CD14-positive monocyte (primary cell): ENCODE results near the gene DCTN5. TPM values are rescaled to one million over a fixed set of nuclear protein-coding genes. Genes with fewer than 3 reads are reported as not detected.

Source experiments
- DNase-seq, 3 donors: peaks; one replicate each; pipeline ENCODE4 v3.0.0-alpha.2; 2011 to 2022
- H2AFZ ChIP-seq: 2 replicates; pipeline ENCODE4 v1.6.0; 2012; ENCODE audit warnings: mild to moderate bottlenecking, low read depth, low read length, inconsistent platforms; ENCODE audit not compliant: insufficient read depth, poor library complexity, severe bottlenecking
- H3K27ac ChIP-seq, 2 donors: 1 replicate in 1 of 2; 2 replicates in 1 of 2; pipeline ENCODE4 v1.5.1; 2012 to 2013; ENCODE audit warnings: low read length in 2 of 2, control low read depth in 1 of 2, inconsistent platforms in 1 of 2, low read depth in 1 of 2, mild to moderate bottlenecking in 1 of 2
- H3K27me3 ChIP-seq, 2 donors: one replicate each; pipeline versions ENCODE4 v1.6.0 to v1.6.1; 2011 to 2013; ENCODE audit warnings: low read length in 2 of 2; ENCODE audit not compliant: control insufficient read depth in 2 of 2, insufficient read depth in 2 of 2
- H3K36me3 ChIP-seq, 2 donors: replicated peaks in 1 of 2; 1 replicate in 1 of 2; 2 replicates in 1 of 2; pipeline versions ENCODE4 v1.5.1 to v1.6.1; 2012 to 2013; ENCODE audit warnings: low read length in 2 of 2, control low read depth in 1 of 2, inconsistent platforms in 1 of 2, mild to moderate bottlenecking in 1 of 2; ENCODE audit not compliant: insufficient read depth in 2 of 2, control insufficient read depth in 1 of 2
- H3K4me1 ChIP-seq, 2 donors: 1 replicate in 1 of 2; 2 replicates in 1 of 2; pipeline versions ENCODE4 v1.5.1 to v1.6.1; 2012 to 2013; ENCODE audit warnings: low read length in 2 of 2, control low read depth in 1 of 2, inconsistent platforms in 1 of 2, mild to moderate bottlenecking in 1 of 2, moderate library complexity in 1 of 2; ENCODE audit not compliant: insufficient read depth in 2 of 2, control insufficient read depth in 1 of 2
- H3K4me2 ChIP-seq: replicated peaks from 2 replicates; pipeline ENCODE3; 2012; ENCODE audit warnings: low read length, moderate library complexity, mild to moderate bottlenecking; ENCODE audit not compliant: poor library complexity, severe bottlenecking; ENCODE audit errors: extremely low read depth
- H3K4me3 ChIP-seq, 3 experiments: fragments of 200-600 bp in 1 of 3; sonication (generic) in 1 of 3; replicated peaks in 1 of 3; 1 replicate in 2 of 3; 2 replicates in 1 of 3; pipeline ENCODE4 v1.5.1; 2011 to 2013; ENCODE audit warnings: low read length in 3 of 3, mild to moderate bottlenecking in 3 of 3, control low read depth in 2 of 3, low read depth in 2 of 3, inconsistent platforms in 1 of 3, moderate library complexity in 1 of 3
- H3K79me2 ChIP-seq: 2 replicates; pipeline ENCODE4 v1.6.0; 2012; ENCODE audit warnings: mild to moderate bottlenecking, control low read depth, inconsistent platforms, low read length, moderate library complexity; ENCODE audit not compliant: insufficient read depth
- H3K9ac ChIP-seq: 2 replicates; pipeline ENCODE4 v1.6.0; 2017; ENCODE audit warnings: low read length, mild to moderate bottlenecking; ENCODE audit not compliant: insufficient read depth, poor library complexity, severe bottlenecking
- H3K9me3 ChIP-seq, 2 donors: replicated peaks in 1 of 2; 1 replicate in 1 of 2; 2 replicates in 1 of 2; pipeline versions ENCODE4 v1.5.1 to v1.6.1; 2012 to 2013; ENCODE audit warnings: low read length in 2 of 2, control low read depth in 1 of 2; ENCODE audit not compliant: control insufficient read depth in 1 of 2, insufficient read depth in 1 of 2
- H4K20me1 ChIP-seq: 2 replicates; pipeline ENCODE4 v1.6.0; 2012; ENCODE audit warnings: mild to moderate bottlenecking, low read length, control low read depth, moderate library complexity; ENCODE audit not compliant: insufficient read depth
- H3K27ac Mint-ChIP-seq, 7 donors: one replicate each; pipeline ENCODE4 v1.8.0; 2020; ENCODE audit warnings: mild to moderate bottlenecking in 7 of 7, mixed read lengths in 7 of 7, moderate library complexity in 6 of 7, inconsistent platforms in 2 of 7
- H3K27me3 Mint-ChIP-seq, 3 donors: one replicate each; pipeline ENCODE4 v1.8.0; 2021 to 2022; ENCODE audit warnings: low read depth in 3 of 3, mild to moderate bottlenecking in 3 of 3, mixed read lengths in 3 of 3, moderate library complexity in 3 of 3, inconsistent platforms in 1 of 3
- H3K36me3 Mint-ChIP-seq, 2 donors: one replicate each; pipeline ENCODE4 v1.8.0; 2020; ENCODE audit warnings: mixed read lengths in 2 of 2, inconsistent platforms in 1 of 2, mild to moderate bottlenecking in 1 of 2
- H3K4me1 Mint-ChIP-seq: one replicate; pipeline ENCODE4 v1.8.0; 2020; ENCODE audit warnings: mild to moderate bottlenecking, mixed read lengths
- H3K4me3 Mint-ChIP-seq, 2 donors: one replicate each; pipeline ENCODE4 v1.8.0; 2020; ENCODE audit warnings: mild to moderate bottlenecking in 2 of 2, mixed read lengths in 2 of 2, moderate library complexity in 1 of 2
- H3K9me3 Mint-ChIP-seq, 7 donors: one replicate each; pipeline ENCODE4 v1.8.0; 2020 to 2022; ENCODE audit warnings: mixed read lengths in 7 of 7, mild to moderate bottlenecking in 6 of 7, moderate library complexity in 6 of 7, inconsistent platforms in 2 of 7
- WGBS: methylation state at CpG from one replicate; pipeline ENCODE4 v1.1.5; 2013; ENCODE audit warnings: missing lambda C conversion rate; ENCODE audit not compliant: insufficient coverage; 5-methylcytosine and 5-hydroxymethylcytosine counted together
- intact Hi-C, 2 donors: fragments of 100-400 bp; cut with micrococcal nuclease; formaldehyde crosslinking; loops; one replicate each; pipeline versions ENCODE4 v1.15.0 to v1.15.1; 2023
- polyA plus RNA-seq, 3 donors: library from polyadenylated mRNA; depleted of rRNA in 1 of 3; unstranded in 2 of 3; stranded (reverse) in 1 of 3; fragments of 300-500 nt in 2 of 3; fragments of >200 nt in 1 of 3; fragmentation: Illumina TruSeq in 2 of 3; gene quantifications; 1 replicate in 2 of 3; 2 replicates in 1 of 3; pipeline ENCODE4 v1.2.3, GENCODE V29; 2012 to 2021
- TF ChIP-seq, protein P1 (sequence below): fragments of 200-600 bp; IDR thresholded peaks from one replicate; pipeline ENCODE4 v1.8.0; 2022; ENCODE audit warnings: antibody characterized with exemption, mild to moderate bottlenecking

Gene DCTN5
- polyA plus RNA-seq, 3 donors: 29.3 to 54.3 (median 42.0) TPM

DNA sequence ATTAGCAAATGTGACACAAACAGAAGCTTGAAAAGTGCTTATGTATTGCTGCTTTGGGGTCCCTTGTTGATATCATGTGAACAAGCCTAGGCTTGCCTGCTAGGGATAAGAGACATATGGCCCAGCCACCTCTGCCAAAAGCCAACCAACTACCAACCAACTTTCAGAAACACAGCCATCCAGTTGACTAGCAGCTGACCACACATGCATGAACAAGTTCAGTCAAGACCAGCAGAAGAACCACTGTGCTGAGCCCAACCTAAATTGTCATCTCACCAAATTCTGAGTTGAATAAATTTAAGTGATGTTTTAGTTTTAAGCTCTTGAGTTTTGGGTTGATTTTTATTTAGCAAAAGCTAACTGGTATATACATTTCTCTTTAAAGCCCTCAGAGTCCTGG, 68.3 kb downstream of the DCTN5 start:
- Histone ChIP-seq H3K27me3 (peaks cover 15 to 31% of the 10 kb centered on the region in 2 donors), H3K4me1 (no peaks in the 10 kb centered on the region), H3K36me3 (no peaks in the 10 kb centered on the region), H4K20me1 (no peaks in the 10 kb centered on the region), H3K4me3 (no peak overlapping the region), H3K9ac (no peak overlapping the region), H3K9me3 (peaks cover 8 to 16% of the 10 kb centered on the region in 2 donors), H3K27ac (no peak overlapping the region), H3K79me2 (no peaks in the 10 kb centered on the region), H3K4me2 (no peak overlapping the region), H2AFZ (no peak overlapping the region)
- TF ChIP-seq, protein P1, sequence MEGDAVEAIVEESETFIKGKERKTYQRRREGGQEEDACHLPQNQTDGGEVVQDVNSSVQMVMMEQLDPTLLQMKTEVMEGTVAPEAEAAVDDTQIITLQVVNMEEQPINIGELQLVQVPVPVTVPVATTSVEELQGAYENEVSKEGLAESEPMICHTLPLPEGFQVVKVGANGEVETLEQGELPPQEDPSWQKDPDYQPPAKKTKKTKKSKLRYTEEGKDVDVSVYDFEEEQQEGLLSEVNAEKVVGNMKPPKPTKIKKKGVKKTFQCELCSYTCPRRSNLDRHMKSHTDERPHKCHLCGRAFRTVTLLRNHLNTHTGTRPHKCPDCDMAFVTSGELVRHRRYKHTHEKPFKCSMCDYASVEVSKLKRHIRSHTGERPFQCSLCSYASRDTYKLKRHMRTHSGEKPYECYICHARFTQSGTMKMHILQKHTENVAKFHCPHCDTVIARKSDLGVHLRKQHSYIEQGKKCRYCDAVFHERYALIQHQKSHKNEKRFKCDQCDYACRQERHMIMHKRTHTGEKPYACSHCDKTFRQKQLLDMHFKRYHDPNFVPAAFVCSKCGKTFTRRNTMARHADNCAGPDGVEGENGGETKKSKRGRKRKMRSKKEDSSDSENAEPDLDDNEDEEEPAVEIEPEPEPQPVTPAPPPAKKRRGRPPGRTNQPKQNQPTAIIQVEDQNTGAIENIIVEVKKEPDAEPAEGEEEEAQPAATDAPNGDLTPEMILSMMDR: no peak
- Mint-ChIP-seq H3K4me3 (no peak overlapping the region), H3K36me3 (no peaks in the 10 kb centered on the region), H3K27me3 (peaks cover 37 to 50% (median 46%) of the 10 kb centered on the region in 3 donors), H3K27ac (no peak overlapping the region), H3K4me1 (peaks cover 2% of the 10 kb centered on the region), H3K9me3 (peaks cover 4 to 25% (median 21%) of the 10 kb centered on the region in 7 donors)
- intact Hi-C loops: no loop called here
- no peak for DNase-seq

- no peak overlapping the region for H3K27ac Mint-ChIP-seq
- Histone ChIP-seq H4K20me1 (no peaks in the 10 kb centered on the region), H3K9me3 (peaks cover 8 to 16% of the 10 kb centered on the region in 2 donors), H3K27ac (no peak overlapping the region), H2AFZ (no peak overlapping the region), H3K4me3 (no peak overlapping the region), H3K4me1 (no peaks in the 10 kb centered on the region), H3K9ac (no peak overlapping the region), H3K27me3 (peaks cover 17 to 36% of the 10 kb centered on the region in 2 donors), H3K79me2 (no peaks in the 10 kb centered on the region), H3K4me2 (no peak overlapping the region), H3K36me3 (no peaks in the 10 kb centered on the region)
- H3K36me3 Mint-ChIP-seq: no peaks in the 10 kb centered on the region
- WGBS: 100% methylated on average over 2 of the region's 2 CpGs
- peaks cover 42 to 54% (median 50%) of the 10 kb centered on the region in 3 donors for H3K27me3 Mint-ChIP-seq
- no peak for DNase-seq
- no peak overlapping the region for H3K4me3 Mint-ChIP-seq
- H3K9me3 Mint-ChIP-seq: peaks cover 4 to 25% (median 21%) of the 10 kb centered on the region in 7 donors
- H3K4me1 Mint-ChIP-seq: peaks cover 2% of the 10 kb centered on the region
- intact Hi-C loops: no loop called here
- TF ChIP-seq, protein P1: no peak
These were observed 68.7 kb downstream of the DCTN5 start for GRCh38 chr16:23710008-23710407.
